PC-3 (cell line): ENCODE data around the gene SYMPK. TPM values are rescaled to one million over a fixed set of nuclear protein-coding genes. Genes with fewer than 3 reads are reported as not detected.

Source experiments
- ATAC-seq: fragments of 200-7000 bp; cut with Tn5 transposase; 2 replicates; pipeline ENCODE4 v1.9.1; 2020; ENCODE audit warnings: mild to moderate bottlenecking, moderate library complexity
- BruUV-seq: library from RNA; stranded (reverse); fragments of 400-500 nt; replicated peaks from 2 replicates; lab custom pipeline; 2021; lab: Mats Ljungman, UMichigan
- CTCF ChIA-PET: fragments of 300-600 bp; sonication (Branson Sonifier 250); formaldehyde crosslinking; loops from one replicate; lab custom pipeline; 2022; ENCODE audit warnings: antibody characterized with exemption; lab: Charles Lee
- POLR2A ChIA-PET: fragments of 300-600 bp; sonication (Branson Sonifier 250); formaldehyde crosslinking; loops from one replicate; lab custom pipeline; 2022; ENCODE audit warnings: antibody characterized with exemption; ENCODE audit not compliant: unreplicated experiment; lab: Charles Lee
- DNase-seq: peaks from one replicate; pipeline ENCODE4 v3.0.0-alpha.2; 2015
- H2AFZ ChIP-seq: fragments of 300-600 bp; sonication (generic); 2 replicates; pipeline ENCODE4 v1.6.0; 2016; ENCODE audit warnings: antibody characterized with exemption, low read length
- H3F3A ChIP-seq: fragments of 300-600 bp; sonication (generic); one replicate; pipeline ENCODE4 v1.6.0; 2017; ENCODE audit warnings: antibody characterized with exemption, low read length, control low read depth, mild to moderate bottlenecking; ENCODE audit not compliant: unreplicated experiment
- H3K27ac ChIP-seq: fragments of 300-600 bp; sonication (generic); 2 replicates; pipeline ENCODE4 v1.5.1; 2016; ENCODE audit warnings: mild to moderate bottlenecking, low read length
- H3K27me3 ChIP-seq: fragments of 300-600 bp; sonication (generic); 2 replicates; pipeline ENCODE4 v1.6.1; 2016; ENCODE audit warnings: low read length, mixed read lengths
- H3K36me3 ChIP-seq: fragments of 300-600 bp; sonication (generic); 2 replicates; pipeline ENCODE4 v1.6.1; 2016; ENCODE audit warnings: low read depth, mixed run types, low read length, mixed read lengths
- H3K4me1 ChIP-seq: fragments of 300-600 bp; sonication (generic); 2 replicates; pipeline ENCODE4 v1.5.1; 2016; ENCODE audit warnings: low read length; ENCODE audit not compliant: insufficient read depth
- H3K4me2 ChIP-seq: fragments of 300-600 bp; sonication (generic); 2 replicates; pipeline ENCODE4 v1.6.0; 2016; ENCODE audit warnings: low read length
- H3K4me3 ChIP-seq: fragments of 300-600 bp; sonication (generic); 2 replicates; pipeline ENCODE4 v1.5.1; 2016; ENCODE audit warnings: mild to moderate bottlenecking, low read length, mixed read lengths
- H3K79me2 ChIP-seq: fragments of 300-600 bp; sonication (generic); 2 replicates; pipeline ENCODE4 v1.6.1; 2017; ENCODE audit warnings: low read length, mixed read lengths
- H3K9ac ChIP-seq: fragments of 300-600 bp; sonication (generic); 2 replicates; pipeline ENCODE4 v1.6.0; 2016; ENCODE audit warnings: mild to moderate bottlenecking, low read length
- H3K9me2 ChIP-seq: fragments of 300-600 bp; sonication (generic); replicated peaks from 2 replicates; pipeline ENCODE4 v1.6.1; 2016; ENCODE audit warnings: mixed run types, low read length, mixed read lengths
- H3K9me3 ChIP-seq: fragments of 300-600 bp; sonication (generic); 2 replicates; pipeline ENCODE4 v1.6.1; 2016; ENCODE audit warnings: low read length, mixed read lengths
- H4K20me1 ChIP-seq: fragments of 300-600 bp; sonication (generic); 2 replicates; pipeline ENCODE4 v1.6.1; 2016; ENCODE audit warnings: low read length, mixed read lengths
- CTCF ChIP-seq: fragments of 300-600 bp; sonication (generic); conservative IDR thresholded peaks from 2 replicates; pipeline ENCODE4 v1.5.1; 2017; ENCODE audit warnings: antibody characterized with exemption, low read depth, mild to moderate bottlenecking, low read length
- EZH2 ChIP-seq: fragments of 300-600 bp; sonication (generic); IDR thresholded peaks from one replicate; pipeline ENCODE4 v1.6.1; 2017; ENCODE audit warnings: antibody characterized with exemption, mild to moderate bottlenecking, low read length; ENCODE audit not compliant: unreplicated experiment
- EZH2phosphoT487 ChIP-seq: fragments of 300-600 bp; sonication (generic); IDR thresholded peaks from 2 replicates; pipeline ENCODE4 v1.6.1; 2018; ENCODE audit warnings: mild to moderate bottlenecking, antibody characterized with exemption, low read length, borderline replicate concordance
- intact Hi-C: fragments of 100-400 bp; cut with micrococcal nuclease; formaldehyde crosslinking; loops from 2 replicates; pipeline ENCODE4 v1.9.0; 2023
- total RNA-seq: library from RNA; depleted of rRNA; stranded (reverse); fragments of >200 nt; gene quantifications from 2 replicates; pipeline ENCODE4 v1.2.3, GENCODE V29; 2014

SYMPK gene
- total RNA-seq, 1 experiment from 2014 or later = 36.6 TPM

GRCh38 chr19:45881082-45881908 lies 18.3 kb upstream of the SYMPK start:
- H3K4me3 ChIP-seq = no peak overlapping the region
- H3K9me3 ChIP-seq = no peaks in the 10 kb centered on the region
- H3K4me2 ChIP-seq = no peak overlapping the region
- no peaks in the 10 kb centered on the region for H3K27me3 ChIP-seq
- TF ChIP-seq CTCF = no peak
- TF ChIP-seq EZH2 = no peak
- TF ChIP-seq EZH2phosphoT487 = no peak
- peaks cover 21% of the 10 kb centered on the region for H3K79me2 ChIP-seq
- ChIA-PET CTCF (no interaction called here), POLR2A (no interaction called here)
- no peak overlapping the region for H3K9ac ChIP-seq
- no TSS peak for BruUV-seq
- H3F3A ChIP-seq = no peaks in the 10 kb centered on the region
- H4K20me1 ChIP-seq = peaks cover 3% of the 10 kb centered on the region; the same call in 1 of the 2 replicates
- intact Hi-C loops = no loop called here
- DNase-seq (no peak), ATAC-seq (no peak)
- H3K36me3 ChIP-seq = peaks cover 2% of the 10 kb centered on the region; the same call in 1 of the 2 replicates
- H3K27ac ChIP-seq = no peak overlapping the region
- peaks cover 20% of the 10 kb centered on the region; the same call in 1 of the 2 replicates for H3K4me1 ChIP-seq
- no peak overlapping the region for H2AFZ ChIP-seq
- no peaks in the 10 kb centered on the region for H3K9me2 ChIP-seq

GRCh38 chr19:45879971-45880370 lies 17.0 kb upstream of the SYMPK start:
- ChIA-PET POLR2A (no interaction called here), CTCF (no interaction called here)
- Histone ChIP-seq H3F3A (no peaks in the 10 kb centered on the region), H3K27ac (no peak overlapping the region), H2AFZ (no peak overlapping the region), H3K4me1 (peaks cover 19% of the 10 kb centered on the region; the same call in 1 of the 2 replicates), H3K9me3 (no peaks in the 10 kb centered on the region), H3K9me2 (no peaks in the 10 kb centered on the region), H4K20me1 (peaks cover 3% of the 10 kb centered on the region; the same call in 1 of the 2 replicates), H3K9ac (no peak overlapping the region), H3K36me3 (peaks cover 2% of the 10 kb centered on the region; the same call in 1 of the 2 replicates), H3K4me2 (no peak overlapping the region), H3K4me3 (no peak overlapping the region), H3K79me2 (peaks cover 14% of the 10 kb centered on the region), H3K27me3 (no peaks in the 10 kb centered on the region)
- no peak for ATAC-seq
- TF ChIP-seq EZH2 (no peak), CTCF (no peak), EZH2phosphoT487 (no peak)
- intact Hi-C loops = no loop called here
- no TSS peak for BruUV-seq
- DNase-seq = no peak

- H3K27ac ChIP-seq = no peak overlapping the region
- no peaks in the 10 kb centered on the region for H3K27me3 ChIP-seq
- intact Hi-C loops = no loop called here
- DNase-seq (no peak), ATAC-seq (no peak)
- TF ChIP-seq EZH2 = no peak
- no peak for TF ChIP-seq CTCF
- TF ChIP-seq EZH2phosphoT487 = no peak
- no TSS peak for BruUV-seq
- H3K36me3 ChIP-seq = peaks cover 2% of the 10 kb centered on the region; the same call in 1 of the 2 replicates
- H3K9me2 ChIP-seq = no peaks in the 10 kb centered on the region
- POLR2A ChIA-PET = interaction anchor here (0.6 kb wide), 1 partner anchor 1234 kb away, joined by 3 read pairs; the partner anchor contains the start of gene ZC3H4
- peaks cover 4% of the 10 kb centered on the region for H3K79me2 ChIP-seq
- H3K9me3 ChIP-seq = no peaks in the 10 kb centered on the region
- peaks cover 3% of the 10 kb centered on the region; the same call in 1 of the 2 replicates for H4K20me1 ChIP-seq
- no peak overlapping the region for H2AFZ ChIP-seq
- no peaks in the 10 kb centered on the region for H3F3A ChIP-seq
- H3K4me2 ChIP-seq = no peak overlapping the region
- no peak overlapping the region for H3K9ac ChIP-seq
- H3K4me3 ChIP-seq = no peak overlapping the region
- H3K4me1 ChIP-seq = peaks cover 15% of the 10 kb centered on the region; the same call in 1 of the 2 replicates
- CTCF ChIA-PET = no interaction called here
These were observed 16.1 kb upstream of the SYMPK start for GRCh38 chr19:45879055-45879454.
